Psoas muscle (tissue), 8 donors: Measurements from ENCODE around the gene HIRA. TPM values are rescaled to one million over a fixed set of nuclear protein-coding genes. Genes with fewer than 3 reads are reported as not detected.

Experiments
- ATAC-seq, 4 donors: fragments of 200-7000 bp; cut with Tn5 transposase; one replicate each; pipeline ENCODE4 v1.9.1; 2020; ENCODE audit warnings: moderate library complexity in 3 of 4, mild to moderate bottlenecking in 2 of 4
- DNase-seq, 2 donors: peaks; one replicate each; pipeline ENCODE4 v3.0.0-alpha.2; 2020
- H3K27ac ChIP-seq: fragments of 200-600 bp; one replicate; pipeline ENCODE4 v1.8.0; 2022
- H3K27me3 ChIP-seq, 3 donors: fragments of 200-600 bp in 1 of 3; one replicate each; pipeline versions ENCODE4 v1.6.1 to v1.8.0; 2013 to 2022; ENCODE audit warnings: low read length in 2 of 3, mild to moderate bottlenecking in 2 of 3, moderate library complexity in 1 of 3; ENCODE audit not compliant: insufficient read depth in 3 of 3
- H3K36me3 ChIP-seq, 2 donors: fragments of 200-600 bp in 1 of 2; one replicate each; pipeline versions ENCODE4 v1.6.1 to v1.8.0; 2013 to 2022; ENCODE audit warnings: low read depth in 1 of 2, mild to moderate bottlenecking in 1 of 2, moderate library complexity in 1 of 2; ENCODE audit not compliant: insufficient read depth in 1 of 2
- H3K4me1 ChIP-seq: fragments of 200-600 bp; one replicate; pipeline ENCODE4 v1.8.0; 2022
- H3K4me3 ChIP-seq: fragments of 200-600 bp; one replicate; pipeline ENCODE4 v1.8.0; 2022; ENCODE audit warnings: mild to moderate bottlenecking
- H3K9me3 ChIP-seq: fragments of 200-600 bp; one replicate; pipeline ENCODE4 v1.8.0; 2022
- CTCF ChIP-seq: fragments of 200-600 bp; IDR thresholded peaks from one replicate; pipeline ENCODE4 v1.8.0; 2022; ENCODE audit warnings: antibody characterized with exemption
- WGBS, 3 donors: extraction: QIAGEN DNeasy Blood & Tissue Kit; methylation state at CpG; one replicate each; pipeline versions ENCODE4 v1.1.6 to v1.1.7; 2013; 5-methylcytosine and 5-hydroxymethylcytosine counted together
- intact Hi-C, 2 donors: fragments of 100-400 bp; cut with DNase I; formaldehyde crosslinking; loops; one replicate each; pipeline versions ENCODE4 v1.11.0 to v1.14.2; 2022
- polyA plus RNA-seq, 3 donors: library from polyadenylated mRNA; stranded (reverse); fragments of 200-250 nt; gene quantifications; one replicate each; pipeline ENCODE4 v1.2.3, GENCODE V29; 2013
- total RNA-seq, 4 donors: library from RNA; stranded (reverse); fragmentation: NEBNext Ultra II Directional in 2 of 4; extraction: Animal tissue kit (Norgen Biotek cat#: 25700) in 2 of 4; gene quantifications; one replicate each; pipeline versions ENCODE4 v1.2.1 to v1.2.4, GENCODE V29; 2021 to 2023
- donor health status: healthy with polysubstance abuse.
- donor health status: DM: no; HTN: no; CAD: no; lungs with moderate emphysema.
- donor health status: Bipolar disorder and iron deficiency.
- donor health status: healthy.
- donor health status: DM: yes; HTN: yes; CAD: no.
- donor health status: DM: no; HTN: no; CAD: no.
- donor health status: DM: no; HTN: no; CAD: no.
- donor health status: DM: yes; HTN: yes; CAD: no.

Gene HIRA
- total and polyA plus RNA-seq, 7 donors = 12.3 to 32.7 (median 17.2) TPM

DNA sequence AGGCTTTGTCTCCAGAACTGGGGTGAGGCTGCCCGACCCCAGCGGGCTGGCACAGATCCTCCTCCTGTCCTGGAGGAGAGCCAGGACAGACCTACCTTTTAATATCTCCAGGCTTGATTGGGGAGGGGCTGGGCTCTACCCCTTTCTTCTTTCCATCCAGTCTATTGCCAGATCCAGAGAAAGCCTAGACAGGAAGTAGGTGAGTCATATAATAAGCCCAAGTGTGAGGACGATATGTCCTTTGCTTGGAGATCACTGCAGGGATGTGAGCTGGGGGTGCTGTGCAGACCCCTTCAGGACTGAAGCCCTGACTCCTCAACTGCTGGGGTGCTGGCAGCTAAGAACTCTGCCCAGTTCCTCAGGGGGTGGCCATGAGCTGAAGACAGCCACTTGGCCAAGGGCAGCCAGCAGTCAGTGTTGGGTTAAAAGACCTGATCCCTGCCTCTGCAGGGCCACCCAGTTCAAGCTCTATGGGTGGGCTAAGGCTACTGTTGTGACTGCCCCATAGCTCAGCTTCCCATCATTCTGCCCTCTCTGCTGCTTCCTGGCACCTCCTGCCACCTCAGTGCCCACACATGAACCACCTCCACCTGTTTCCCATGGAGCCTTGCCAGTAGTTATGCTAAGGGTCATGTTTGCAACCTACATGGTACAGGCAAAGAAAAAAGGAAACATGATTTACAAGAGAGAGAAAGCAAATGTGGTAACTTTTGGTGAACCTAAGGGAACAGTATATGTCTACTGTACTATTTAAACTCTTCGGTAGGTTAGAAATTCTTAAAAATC is 24.2 kb upstream of the HIRA start:
- no peaks in the 10 kb centered on the region for H3K27me3 ChIP-seq
- intact Hi-C loops = loop anchor here in 1 of 2 donors (10.0 kb wide), 1 partner anchor 71 kb away; no protein-coding TSS in a partner anchor
- DNase-seq (no peak), ATAC-seq (peak in 3 of 4 donors; percentile 47 to 68 (median 51))
- H3K36me3 ChIP-seq = peaks cover 28 to 100% of the 10 kb centered on the region in 2 donors
- no peak for TF ChIP-seq CTCF
- H3K4me1 ChIP-seq = no peaks in the 10 kb centered on the region
- 67 to 81% (median 79%) methylated on average over 4 of the region's 4 CpGs for WGBS, 3 donors
- no peak overlapping the region for H3K4me3 ChIP-seq
- H3K27ac ChIP-seq = no peak overlapping the region
- H3K9me3 ChIP-seq = no peaks in the 10 kb centered on the region

- intact Hi-C loops = loop anchor here in 1 of 2 donors (10.0 kb wide), 1 partner anchor 70 kb away; no protein-coding TSS in a partner anchor
- Histone ChIP-seq H3K27ac (no peak overlapping the region), H3K4me3 (no peak overlapping the region), H3K27me3 (no peaks in the 10 kb centered on the region), H3K4me1 (no peaks in the 10 kb centered on the region), H3K9me3 (no peaks in the 10 kb centered on the region), H3K36me3 (peaks cover 27 to 100% of the 10 kb centered on the region in 2 donors)
- DNase-seq (no peak), ATAC-seq (no peak)
- no peak for TF ChIP-seq CTCF
- 92 to 98% (median 96%) methylated on average over 2 of the region's 2 CpGs for whole genome bisulfite sequencing, 3 donors
These were observed 23.5 kb upstream of the HIRA start for GRCh38 chr22:19455033-19455432.

GRCh38 chr22:19454156-19454555 is 22.6 kb upstream of the HIRA start:
- peaks cover 26 to 100% of the 10 kb centered on the region in 2 donors for H3K36me3 ChIP-seq
- no peak overlapping the region for H3K27ac ChIP-seq
- H3K4me3 ChIP-seq = no peak overlapping the region
- DNase-seq (no peak), ATAC-seq (no peak)
- no peak for TF ChIP-seq CTCF
- H3K4me1 ChIP-seq = no peaks in the 10 kb centered on the region
- no peaks in the 10 kb centered on the region for H3K27me3 ChIP-seq
- intact Hi-C loops = loop anchor here in 1 of 2 donors (10.0 kb wide), 1 partner anchor 69 kb away; no protein-coding TSS in a partner anchor
- 78 to 83% (median 82%) methylated on average over 6 of the region's 6 CpGs for WGBS, 3 donors
- no peaks in the 10 kb centered on the region for H3K9me3 ChIP-seq

DNA sequence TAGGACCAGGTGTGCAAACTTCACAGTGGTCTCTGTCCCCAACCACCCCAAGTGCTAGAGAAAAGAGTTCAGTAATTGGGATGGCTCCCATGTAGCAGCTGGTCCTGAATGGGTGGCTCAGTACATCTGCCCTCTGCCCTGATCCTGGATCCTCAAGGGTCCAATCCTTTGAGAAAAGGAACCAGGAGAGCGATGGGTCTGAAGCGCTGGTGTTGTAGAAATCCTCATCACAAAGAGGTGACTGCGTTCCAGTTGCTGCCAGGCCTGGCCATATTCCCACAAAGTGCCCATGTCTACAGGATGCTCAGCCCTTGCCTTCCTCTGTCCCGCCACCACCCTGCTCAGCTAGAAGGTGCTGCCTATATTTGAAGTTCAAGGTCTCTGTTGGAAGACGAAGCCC is 22.2 kb upstream of the HIRA start:
- no peak for DNase-seq
- H3K4me3 ChIP-seq = no peak overlapping the region
- WGBS, 3 donors = 95 to 96% (median 96%) methylated on average over 5 of the region's 5 CpGs
- no peak overlapping the region for H3K27ac ChIP-seq
- intact Hi-C loops = loop anchor here in 1 of 2 donors (10.0 kb wide), 1 partner anchor 69 kb away; no protein-coding TSS in a partner anchor
- H3K27me3 ChIP-seq = no peaks in the 10 kb centered on the region
- H3K4me1 ChIP-seq = peaks cover 3% of the 10 kb centered on the region
- H3K9me3 ChIP-seq = no peaks in the 10 kb centered on the region
- no peak for ATAC-seq
- H3K36me3 ChIP-seq = peaks cover 26 to 100% of the 10 kb centered on the region in 2 donors
- no peak for TF ChIP-seq CTCF
